ENCODE data around the gene GPR17. TPM values are rescaled to one million over a fixed set of nuclear protein-coding genes. Genes with fewer than 3 reads are reported as not detected.

The GPR17 gene
- total RNA-seq, 1 donor from 2014 or later: not detected

GRCh38 chr2:127612111-127612822, 33.7 kb upstream of the GPR17 start:
- H3K36me3 ChIP-seq (ENCODE audit: control insufficient read depth, insufficient read depth, low read length): no peaks in the 10 kb centered on the region
- no peak overlapping the region for H3K4me3 ChIP-seq (ENCODE audit: low read depth, low read length)
- H3K27me3 ChIP-seq (ENCODE audit: control insufficient read depth, insufficient read depth, low read length): no peaks in the 10 kb centered on the region
- no peak for FAIRE-seq
- no peak for DNase-seq (ENCODE audit: low read depth)
- TF ChIP-seq, protein P1, sequence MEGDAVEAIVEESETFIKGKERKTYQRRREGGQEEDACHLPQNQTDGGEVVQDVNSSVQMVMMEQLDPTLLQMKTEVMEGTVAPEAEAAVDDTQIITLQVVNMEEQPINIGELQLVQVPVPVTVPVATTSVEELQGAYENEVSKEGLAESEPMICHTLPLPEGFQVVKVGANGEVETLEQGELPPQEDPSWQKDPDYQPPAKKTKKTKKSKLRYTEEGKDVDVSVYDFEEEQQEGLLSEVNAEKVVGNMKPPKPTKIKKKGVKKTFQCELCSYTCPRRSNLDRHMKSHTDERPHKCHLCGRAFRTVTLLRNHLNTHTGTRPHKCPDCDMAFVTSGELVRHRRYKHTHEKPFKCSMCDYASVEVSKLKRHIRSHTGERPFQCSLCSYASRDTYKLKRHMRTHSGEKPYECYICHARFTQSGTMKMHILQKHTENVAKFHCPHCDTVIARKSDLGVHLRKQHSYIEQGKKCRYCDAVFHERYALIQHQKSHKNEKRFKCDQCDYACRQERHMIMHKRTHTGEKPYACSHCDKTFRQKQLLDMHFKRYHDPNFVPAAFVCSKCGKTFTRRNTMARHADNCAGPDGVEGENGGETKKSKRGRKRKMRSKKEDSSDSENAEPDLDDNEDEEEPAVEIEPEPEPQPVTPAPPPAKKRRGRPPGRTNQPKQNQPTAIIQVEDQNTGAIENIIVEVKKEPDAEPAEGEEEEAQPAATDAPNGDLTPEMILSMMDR (IDR thresholded peaks at IDR 0.05; ENCODE audit: insufficient read depth, low read length, severe bottlenecking): no peak

- no peak for FAIRE-seq
- DNase-seq (ENCODE audit: low read depth): no peak
- TF ChIP-seq, protein P1 (IDR thresholded peaks at IDR 0.05; ENCODE audit: insufficient read depth, low read length, severe bottlenecking): no peak
- Histone ChIP-seq H3K27me3 (ENCODE audit: control insufficient read depth, insufficient read depth, low read length) (no peaks in the 10 kb centered on the region), H3K36me3 (ENCODE audit: control insufficient read depth, insufficient read depth, low read length) (no peaks in the 10 kb centered on the region), H3K4me3 (ENCODE audit: low read depth, low read length) (no peak overlapping the region)
Observed at GRCh38 chr2:127614246-127614645, 31.7 kb upstream of the GPR17 start.

GRCh38 chr2:127614731-127615130, 31.2 kb upstream of the GPR17 start:
- no peaks in the 10 kb centered on the region for H3K36me3 ChIP-seq (ENCODE audit: control insufficient read depth, insufficient read depth, low read length)
- H3K27me3 ChIP-seq (ENCODE audit: control insufficient read depth, insufficient read depth, low read length): no peaks in the 10 kb centered on the region
- H3K4me3 ChIP-seq (ENCODE audit: low read depth, low read length): no peak overlapping the region
- FAIRE-seq (no peak), DNase-seq (ENCODE audit: low read depth) (no peak)
- TF ChIP-seq, protein P1 (IDR thresholded peaks at IDR 0.05; ENCODE audit: insufficient read depth, low read length, severe bottlenecking): no peak

- no peaks in the 10 kb centered on the region for H3K27me3 ChIP-seq (ENCODE audit: control insufficient read depth, insufficient read depth, low read length)
- DNase-seq (ENCODE audit: low read depth) (no peak), FAIRE-seq (no peak)
- no peak overlapping the region for H3K4me3 ChIP-seq (ENCODE audit: low read depth, low read length)
- TF ChIP-seq, protein P1 (IDR thresholded peaks at IDR 0.05; ENCODE audit: insufficient read depth, low read length, severe bottlenecking): no peak
- H3K36me3 ChIP-seq (ENCODE audit: control insufficient read depth, insufficient read depth, low read length): no peaks in the 10 kb centered on the region
Observed at GRCh38 chr2:127615511-127616166, 30.3 kb upstream of the GPR17 start.

DNA sequence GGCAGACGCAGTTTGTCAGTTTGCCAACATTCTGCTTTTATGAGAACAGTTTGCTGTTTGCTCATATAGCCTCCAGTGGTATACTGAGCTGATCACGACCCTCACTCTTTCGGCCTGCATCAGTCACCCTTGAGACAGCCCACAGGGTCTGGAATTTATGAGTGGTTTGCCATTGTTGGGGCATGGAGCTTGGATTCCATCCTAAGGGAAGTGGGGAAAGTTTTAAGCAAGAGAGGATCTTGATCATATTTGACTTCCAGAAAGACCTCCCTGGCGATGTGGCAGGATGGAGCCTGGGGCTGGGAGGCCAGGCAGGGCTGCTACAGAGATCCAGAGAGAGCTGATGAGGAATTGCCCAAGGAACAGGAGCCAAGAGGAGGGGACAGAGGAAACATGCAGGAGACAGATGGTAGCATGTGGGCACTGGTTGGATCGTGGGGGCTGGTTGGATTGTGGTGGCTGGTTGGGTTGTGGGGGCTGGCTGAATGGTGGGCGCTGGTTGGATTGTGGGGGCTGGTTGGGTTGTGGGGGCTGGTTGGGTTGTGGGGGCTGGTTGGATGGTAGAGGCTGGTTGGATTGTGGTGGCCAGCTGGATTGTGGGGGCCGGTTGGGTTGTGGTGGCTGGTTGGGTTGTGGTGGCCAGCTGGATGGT, 27.3 kb upstream of the GPR17 start:
- Histone ChIP-seq H3K4me3 (ENCODE audit: low read depth, low read length) (no peak overlapping the region), H3K27me3 (ENCODE audit: control insufficient read depth, insufficient read depth, low read length) (no peaks in the 10 kb centered on the region), H3K36me3 (ENCODE audit: control insufficient read depth, insufficient read depth, low read length) (no peaks in the 10 kb centered on the region)
- FAIRE-seq (no peak), DNase-seq (ENCODE audit: low read depth) (no peak)
- TF ChIP-seq, protein P1 (IDR thresholded peaks at IDR 0.05; ENCODE audit: insufficient read depth, low read length, severe bottlenecking): no peak

Data from bronchial epithelial cell (primary cell).